DMS53 treated with DMSO at 0.1 percent for 48 hours (cell line): ENCODE measurements around the gene B4GAT1.
A peak's percentile ranks its signal among the peaks of the same experiment; 100 is the strongest.
"Not testable (repeated sequence)": the region's sequence is repeated elsewhere in the genome, so short reads cannot be mapped to it uniquely, and the experiment has no call there.

Experiments
- DNase-seq: peaks from one replicate; lab custom pipeline; 2025; ENCODE audit not compliant: unreplicated experiment; lab: John Stamatoyannopoulos, UW

B4GAT1 gene

GRCh38 chr11:66347425-66348276 is at the start of gene B4GAT1:
Gene B4GAT1, minus strand, starts transcription at chr11:66347629. Its CDS starts 84 bp downstream, at chr11:66347545.
- peak; percentile 84 for DNase-seq

- no peak for DNase-seq
Observed at GRCh38 chr11:66393954-66394353, 46.5 kb upstream of the B4GAT1 start.

- DNase-seq: no peak
Observed at GRCh38 chr11:66391322-66391721, 43.9 kb upstream of the B4GAT1 start.

- DNase-seq: peak; percentile 78
Observed at GRCh38 chr11:66388780-66389386, 41.5 kb upstream of the B4GAT1 start.

- DNase-seq: peak; percentile 72
Observed at GRCh38 chr11:66386171-66387069, 39.0 kb upstream of the B4GAT1 start.

- peak; percentile 58 for DNase-seq
Observed at GRCh38 chr11:66384316-66384715, 36.9 kb upstream of the B4GAT1 start.

- DNase-seq: not testable (repeated sequence)
Observed at GRCh38 chr11:66380264-66380663, 32.8 kb upstream of the B4GAT1 start.

- not testable (repeated sequence) for DNase-seq
Observed at GRCh38 chr11:66373690-66374287, 26.4 kb upstream of the B4GAT1 start.

GRCh38 chr11:66373265-66373664 is 25.8 kb upstream of the B4GAT1 start:
- no peak for DNase-seq

GRCh38 chr11:66371627-66372415 is 24.4 kb upstream of the B4GAT1 start, which contains the start of gene SLC29A2:
Gene SLC29A2, minus strand, starts transcription at chr11:66371760. Its CDS starts 169 bp downstream, at chr11:66371591.
- DNase-seq: peak; percentile 88

GRCh38 chr11:66369073-66369894 is 21.9 kb upstream of the B4GAT1 start:
- DNase-seq: no peak

- no peak for DNase-seq
Observed at GRCh38 chr11:66368484-66368883, 21.1 kb upstream of the B4GAT1 start.

- no peak for DNase-seq
Observed at GRCh38 chr11:66367561-66368312, 20.3 kb upstream of the B4GAT1 start.

GRCh38 chr11:66366844-66367477 is 19.5 kb upstream of the B4GAT1 start:
- DNase-seq: no peak

- DNase-seq: no peak
Observed at GRCh38 chr11:66365711-66366619, 18.5 kb upstream of the B4GAT1 start.

- DNase-seq: no peak
Observed at GRCh38 chr11:66365166-66365565, 17.7 kb upstream of the B4GAT1 start.
